GM12874 (cell line): ENCODE data around the gene WNT8B.

Experiments
- CTCF ChIP-seq: IDR thresholded peaks from 2 replicates; pipeline ENCODE4 v1.5.1; 2011; ENCODE audit warnings: low read depth, mild to moderate bottlenecking, control low read depth, low read length, moderate library complexity; ENCODE audit not compliant: insufficient read depth

The WNT8B gene

GRCh38 chr10:100482834-100483185 lies 20.0 kb downstream of the WNT8B start:
- no peak for TF ChIP-seq CTCF

GRCh38 chr10:100483876-100484666 lies 21.3 kb downstream of the WNT8B start:
- no peak for TF ChIP-seq CTCF

- no peak for TF ChIP-seq CTCF
Measured at GRCh38 chr10:100485366-100485765, 22.6 kb downstream of the WNT8B start.

GRCh38 chr10:100485801-100486495 lies 23.1 kb downstream of the WNT8B start:
- no peak for TF ChIP-seq CTCF

GRCh38 chr10:100487529-100487928 lies 24.7 kb downstream of the WNT8B start:
- TF ChIP-seq CTCF, result no peak

GRCh38 chr10:100489396-100489795 lies 26.6 kb downstream of the WNT8B start:
- no peak for TF ChIP-seq CTCF

GRCh38 chr10:100490531-100490930 lies 27.7 kb downstream of the WNT8B start:
- TF ChIP-seq CTCF, result no peak
